ENCODE results near the gene TUBG2.

Gene TUBG2

GRCh38 chr17:42676424-42677011 lies 17.4 kb downstream of the TUBG2 start, which contains the start of gene PLEKHH3:
PLEKHH3 (minus strand) TSS chr17:42676994; CDS start chr17:42676563, 431 bp downstream.
- in situ Hi-C loops (cut with HindIII; ENCODE audit: low sequenced_read_pairs) = no loop called here

DNA sequence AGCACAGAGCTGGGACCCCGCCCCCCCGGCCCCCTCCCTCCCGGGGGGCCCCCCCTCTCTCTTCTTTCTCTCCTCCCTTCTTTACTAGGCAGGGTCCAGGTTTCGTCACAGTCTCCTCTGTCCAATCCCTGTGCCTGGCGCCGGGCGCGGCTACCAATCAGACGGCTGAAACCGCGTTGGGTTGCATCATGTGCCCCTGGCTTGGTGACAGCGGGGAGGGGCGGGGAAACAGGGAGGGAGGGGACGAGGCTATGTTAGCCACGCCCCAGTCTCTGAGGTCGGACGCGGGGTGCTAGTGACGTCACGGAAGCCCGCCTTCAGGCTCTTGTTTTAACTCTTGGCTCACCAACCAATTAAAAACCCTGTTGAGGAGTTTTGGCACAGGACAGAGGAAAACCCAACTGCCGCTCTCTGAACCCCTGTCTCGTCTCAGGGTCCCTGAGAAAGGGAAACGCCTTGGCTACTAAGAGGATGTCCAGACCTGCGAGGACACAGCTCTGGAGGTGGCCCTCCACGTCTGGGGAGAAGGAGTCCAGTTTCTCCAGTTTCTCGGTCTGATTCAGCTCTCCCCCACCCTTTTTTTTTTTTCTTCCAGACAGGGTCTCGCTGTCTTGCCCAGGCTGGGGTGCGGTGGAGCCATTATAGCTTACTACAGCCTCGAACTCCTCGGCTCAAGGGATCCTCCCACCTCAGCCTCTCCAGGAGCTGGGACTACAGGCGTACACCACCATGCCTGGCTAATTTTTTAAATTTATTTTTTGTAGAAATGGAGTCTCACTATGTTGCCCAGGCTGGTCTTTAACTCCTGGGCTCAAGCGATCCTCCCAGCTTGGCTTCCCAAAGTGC lies 18.2 kb downstream of the TUBG2 start:
- in situ Hi-C loops (cut with HindIII; ENCODE audit: low sequenced_read_pairs) = no loop called here

- in situ Hi-C loops (cut with HindIII; ENCODE audit: low sequenced_read_pairs) = no loop called here
Measured at GRCh38 chr17:42677921-42678781, 19.1 kb downstream of the TUBG2 start.

GRCh38 chr17:42678951-42679491 lies 19.9 kb downstream of the TUBG2 start:
- in situ Hi-C loops (cut with HindIII; ENCODE audit: low sequenced_read_pairs) = no loop called here

DNA sequence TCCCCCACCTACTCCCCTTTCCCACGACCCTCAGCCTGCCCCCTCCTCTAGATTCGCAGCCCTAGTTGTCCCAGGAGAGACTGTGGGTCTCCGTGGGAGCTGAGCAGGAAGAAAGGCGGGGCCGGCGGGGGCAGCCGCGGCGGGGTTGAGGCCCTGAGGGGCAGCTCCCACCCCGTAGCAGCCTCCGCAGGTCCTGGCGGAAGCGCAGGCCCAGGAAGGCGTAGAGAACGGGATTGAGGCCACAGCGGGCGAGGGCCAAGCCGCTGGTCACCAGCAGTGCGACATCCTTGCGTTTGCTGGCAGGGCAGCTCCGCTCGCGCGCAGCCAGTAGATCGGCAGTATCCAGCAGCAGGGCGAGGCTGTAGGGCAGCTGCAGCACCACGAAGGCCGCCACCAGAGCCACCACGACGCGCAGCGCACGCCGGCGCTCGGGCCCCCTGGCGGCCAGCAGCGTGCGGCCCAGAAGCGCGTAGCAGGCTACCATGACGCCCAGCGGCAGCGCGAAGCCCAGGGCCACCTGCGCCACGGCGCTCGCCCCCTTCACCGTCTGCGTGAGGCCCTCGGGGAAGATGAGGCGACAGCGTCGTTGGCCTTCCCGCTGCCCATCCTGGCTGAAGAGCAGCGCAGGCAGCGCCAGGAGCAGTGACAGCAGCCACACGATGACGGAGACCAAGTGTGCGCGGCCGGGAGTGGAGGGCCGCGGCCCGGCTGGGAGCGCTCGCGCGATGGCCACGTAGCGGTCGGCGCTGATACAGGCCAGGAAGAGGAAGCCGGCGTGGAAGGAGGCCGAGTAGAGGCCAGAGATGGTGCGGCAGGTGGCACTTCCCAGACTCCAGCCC lies 20.6 kb downstream of the TUBG2 start:
- in situ Hi-C loops (cut with HindIII; ENCODE audit: low sequenced_read_pairs) = no loop called here

DNA sequence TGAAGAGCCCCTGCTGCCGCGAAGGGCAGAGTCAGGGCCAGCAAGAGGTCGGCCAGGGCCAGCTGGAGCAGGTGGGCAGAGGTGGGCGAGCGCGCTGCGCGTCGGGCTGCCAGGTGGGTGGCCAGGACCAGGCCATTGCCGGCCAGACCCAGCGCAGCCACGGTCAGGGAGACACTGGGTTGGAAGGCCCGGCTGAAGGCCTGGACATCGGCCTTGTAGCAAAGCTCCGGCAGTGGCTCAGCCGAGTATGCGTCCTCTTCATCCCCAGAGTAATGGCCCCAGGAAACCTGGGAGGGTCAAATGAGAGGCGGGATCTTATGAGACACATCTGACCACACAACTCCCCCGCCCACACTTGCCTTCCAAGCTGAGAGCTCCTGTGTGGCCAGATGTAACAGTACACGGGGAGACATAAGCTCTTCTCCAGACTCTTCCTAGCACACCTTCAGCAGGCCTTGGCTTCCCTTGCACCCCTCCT lies 21.3 kb downstream of the TUBG2 start:
- in situ Hi-C loops (cut with HindIII; ENCODE audit: low sequenced_read_pairs) = no loop called here

DNA sequence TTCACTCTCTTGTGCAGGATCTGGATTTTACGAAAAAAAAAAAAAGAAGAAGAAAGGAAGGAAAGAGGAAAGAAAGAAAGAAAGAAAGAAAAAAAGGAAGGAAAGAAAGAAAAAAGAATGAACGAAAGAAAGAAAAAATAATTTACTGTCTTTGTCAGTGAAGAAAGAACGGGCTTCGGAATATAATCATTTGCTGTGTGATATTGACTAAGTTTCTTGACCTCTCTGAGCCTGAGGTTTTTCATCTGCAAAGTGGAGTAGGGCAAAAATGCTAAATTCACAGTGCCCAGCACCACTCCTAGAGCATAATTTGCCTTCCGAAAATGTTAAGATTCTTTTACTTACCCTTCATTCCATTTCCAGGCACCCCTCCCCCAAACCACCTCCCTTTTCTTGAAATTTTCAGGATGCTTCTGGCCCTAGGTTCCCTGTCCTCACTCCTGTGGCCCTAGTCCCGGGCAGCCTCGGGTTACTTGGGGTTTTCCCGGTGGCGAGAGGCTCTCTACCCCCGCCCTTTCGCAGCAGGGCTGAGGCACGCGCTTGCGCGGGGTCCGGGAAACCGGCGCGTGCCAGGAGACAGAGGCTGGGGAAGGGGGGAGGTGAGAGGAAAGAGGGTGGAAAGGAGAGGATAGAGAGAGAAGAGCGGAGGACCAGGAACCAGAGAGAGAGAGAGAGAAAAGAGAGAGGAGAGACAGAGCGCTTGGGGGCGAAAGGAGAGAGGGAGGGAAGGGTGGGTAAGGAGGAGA lies 23.1 kb downstream of the TUBG2 start, which contains the start of gene CNTNAP1:
Gene CNTNAP1 (plus strand): TSS at position 556 of the 746 bp plus-strand sequence. CDS start 299 bp downstream, outside the sequence.
- in situ Hi-C loops (cut with HindIII; ENCODE audit: low sequenced_read_pairs) = no loop called here

DNA sequence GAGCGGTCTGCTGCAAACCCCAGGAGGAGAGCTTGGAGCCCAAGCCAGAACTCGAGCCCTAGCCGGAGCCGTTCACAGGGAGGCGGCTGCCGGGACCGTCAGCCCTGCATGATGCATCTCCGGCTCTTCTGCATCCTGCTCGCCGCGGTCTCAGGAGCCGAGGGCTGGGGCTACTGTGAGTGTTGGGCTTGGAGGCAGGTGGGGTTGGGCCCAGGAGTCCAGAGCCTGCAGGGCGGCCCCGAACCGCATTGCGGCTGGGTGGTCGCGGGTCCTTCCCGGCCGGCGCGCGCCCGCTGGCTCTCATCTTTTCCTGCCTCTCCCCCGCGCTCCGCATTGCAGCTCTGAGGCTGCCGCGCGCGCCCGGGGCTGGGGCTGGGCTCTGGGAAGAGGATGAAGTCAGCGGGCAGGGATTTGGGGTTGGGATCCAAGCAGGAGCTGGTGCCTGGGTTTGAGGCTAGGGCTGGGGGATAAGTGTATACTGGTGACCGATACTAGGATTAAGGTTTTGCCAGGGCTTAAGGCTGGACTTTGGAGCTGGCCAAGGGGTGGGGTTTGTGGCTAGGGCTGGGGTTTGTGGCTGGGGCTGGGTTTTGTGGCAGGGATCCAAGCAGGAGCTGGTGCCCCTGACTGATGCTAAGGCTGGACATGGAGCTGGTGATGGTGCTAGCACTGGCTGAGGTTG lies 23.8 kb downstream of the TUBG2 start:
- in situ Hi-C loops (cut with HindIII; ENCODE audit: low sequenced_read_pairs) = no loop called here

DNA sequence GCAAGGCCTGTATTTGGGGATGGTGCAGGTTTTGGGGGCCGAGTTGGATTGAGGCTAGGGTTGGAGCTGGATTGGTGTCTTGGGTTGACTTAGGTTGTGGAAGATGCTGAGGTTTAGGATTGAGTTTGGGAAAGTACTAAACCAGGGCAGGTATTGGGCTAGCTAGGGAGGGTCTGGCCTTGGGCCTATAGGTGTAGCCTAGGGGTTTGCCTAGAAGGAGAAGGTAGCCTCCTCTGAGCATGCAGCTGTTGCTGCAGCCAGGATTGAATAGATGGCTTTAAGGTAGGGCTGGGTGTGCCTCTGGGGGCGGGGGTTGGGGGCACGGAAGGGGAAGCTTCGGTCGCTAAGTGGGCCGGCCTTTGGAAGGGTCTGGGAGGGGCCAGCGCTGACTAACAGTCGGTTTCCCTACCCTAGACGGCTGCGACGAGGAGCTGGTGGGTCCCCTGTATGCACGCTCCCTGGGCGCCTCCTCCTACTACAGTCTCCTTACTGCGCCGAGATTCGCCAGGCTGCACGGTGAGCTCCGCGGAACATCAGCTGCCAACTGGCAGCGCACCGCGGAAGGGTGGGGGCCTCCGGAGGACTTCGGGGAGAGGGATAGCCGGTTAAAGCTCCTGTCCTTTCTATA lies 24.4 kb downstream of the TUBG2 start:
- in situ Hi-C loops (cut with HindIII; ENCODE audit: low sequenced_read_pairs) = no loop called here

DNA sequence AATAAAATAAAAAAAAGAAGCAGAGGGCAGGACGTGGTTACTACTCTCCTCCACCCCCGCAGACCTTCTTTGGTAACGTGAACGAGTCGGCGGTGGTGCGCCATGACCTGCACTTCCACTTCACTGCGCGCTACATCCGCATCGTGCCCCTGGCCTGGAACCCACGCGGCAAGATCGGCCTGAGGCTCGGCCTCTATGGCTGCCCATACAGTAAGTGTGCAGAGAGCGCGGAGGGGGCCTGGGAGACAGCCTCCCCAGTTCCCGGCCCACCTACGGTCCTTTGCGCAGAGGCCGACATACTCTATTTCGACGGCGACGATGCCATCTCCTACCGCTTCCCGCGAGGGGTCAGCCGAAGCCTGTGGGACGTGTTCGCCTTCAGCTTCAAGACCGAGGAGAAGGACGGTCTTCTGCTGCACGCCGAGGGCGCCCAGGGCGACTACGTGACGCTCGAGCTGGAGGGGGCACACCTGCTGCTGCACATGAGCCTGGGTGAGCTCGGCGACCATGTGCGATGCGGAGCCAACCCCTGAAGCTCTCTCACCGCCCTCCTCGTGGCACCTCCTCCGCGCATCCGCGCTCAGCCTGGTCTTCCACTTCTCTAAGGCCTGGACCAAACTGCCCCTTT lies 26.0 kb downstream of the TUBG2 start:
- in situ Hi-C loops (cut with HindIII; ENCODE audit: low sequenced_read_pairs) = no loop called here

DNA sequence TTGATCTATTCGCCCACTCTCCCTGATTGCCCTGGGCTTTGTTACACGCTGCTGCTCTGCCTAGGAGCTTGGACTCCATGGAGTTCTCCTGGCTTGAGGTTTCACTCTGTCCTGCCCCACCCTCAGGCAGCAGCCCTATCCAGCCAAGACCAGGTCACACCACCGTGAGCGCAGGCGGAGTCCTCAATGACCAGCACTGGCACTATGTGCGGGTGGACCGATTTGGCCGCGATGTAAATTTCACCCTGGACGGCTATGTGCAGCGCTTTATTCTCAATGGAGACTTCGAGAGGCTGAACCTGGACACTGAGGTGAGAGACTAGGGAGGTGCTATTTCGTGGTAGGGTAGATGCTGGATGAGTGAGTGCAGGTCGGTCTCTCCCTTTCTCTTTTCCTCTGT lies 26.7 kb downstream of the TUBG2 start:
- in situ Hi-C loops (cut with HindIII; ENCODE audit: low sequenced_read_pairs) = no loop called here

- in situ Hi-C loops (cut with HindIII; ENCODE audit: low sequenced_read_pairs) = no loop called here
Measured at GRCh38 chr17:42686520-42687128, 27.5 kb downstream of the TUBG2 start.

DNA sequence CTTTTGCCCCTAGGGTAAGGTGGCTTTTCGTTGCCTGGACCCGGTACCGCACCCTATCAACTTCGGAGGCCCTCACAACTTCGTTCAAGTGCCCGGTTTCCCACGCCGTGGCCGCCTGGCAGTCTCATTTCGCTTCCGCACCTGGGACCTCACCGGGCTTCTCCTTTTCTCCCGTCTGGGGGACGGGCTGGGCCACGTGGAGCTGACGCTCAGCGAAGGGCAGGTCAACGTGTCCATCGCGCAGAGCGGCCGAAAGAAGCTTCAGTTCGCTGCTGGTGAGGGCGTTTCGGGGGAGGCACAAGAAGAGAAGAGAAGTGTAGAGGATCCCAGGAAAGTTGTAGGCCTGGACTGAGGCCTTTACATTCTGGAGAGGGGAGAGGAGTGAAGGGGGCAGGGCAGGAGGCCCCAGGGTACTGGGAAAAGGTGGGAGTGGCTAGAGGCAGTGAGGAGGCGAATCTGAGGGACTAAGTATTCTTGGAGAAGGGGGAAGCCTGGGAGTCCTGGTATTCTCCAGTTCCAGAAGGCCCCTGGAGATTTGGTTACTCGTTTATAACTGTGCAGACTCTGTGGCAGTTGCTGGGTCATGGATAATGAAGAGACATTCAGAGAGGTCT lies 28.7 kb downstream of the TUBG2 start:
- in situ Hi-C loops (cut with HindIII; ENCODE audit: low sequenced_read_pairs) = no loop called here

DNA sequence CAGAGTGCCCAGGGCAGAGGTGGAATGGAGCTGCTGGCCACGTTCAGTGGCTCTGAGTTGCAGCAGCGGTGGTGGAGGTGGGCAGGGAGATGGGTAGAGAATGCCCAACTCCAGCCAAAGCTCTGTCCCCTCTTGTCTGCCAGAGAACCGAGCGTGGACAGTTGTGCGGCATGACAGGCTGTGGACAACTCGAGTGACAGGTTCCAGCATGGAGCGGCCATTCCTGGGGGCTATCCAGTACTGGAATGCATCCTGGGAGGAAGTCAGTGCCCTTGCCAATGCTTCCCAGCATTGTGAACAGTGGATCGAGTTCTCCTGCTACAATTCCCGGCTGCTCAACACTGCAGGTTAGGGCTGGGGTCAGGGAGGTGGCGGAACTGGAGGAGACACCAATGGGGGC lies 31.5 kb downstream of the TUBG2 start:
- in situ Hi-C loops (cut with HindIII; ENCODE audit: low sequenced_read_pairs) = no loop called here

- in situ Hi-C loops (cut with HindIII; ENCODE audit: low sequenced_read_pairs) = no loop called here
Measured at GRCh38 chr17:42691021-42691545, 32.0 kb downstream of the TUBG2 start.

GRCh38 chr17:42692489-42692888 lies 33.4 kb downstream of the TUBG2 start:
- in situ Hi-C loops (cut with HindIII; ENCODE audit: low sequenced_read_pairs) = no loop called here

DNA sequence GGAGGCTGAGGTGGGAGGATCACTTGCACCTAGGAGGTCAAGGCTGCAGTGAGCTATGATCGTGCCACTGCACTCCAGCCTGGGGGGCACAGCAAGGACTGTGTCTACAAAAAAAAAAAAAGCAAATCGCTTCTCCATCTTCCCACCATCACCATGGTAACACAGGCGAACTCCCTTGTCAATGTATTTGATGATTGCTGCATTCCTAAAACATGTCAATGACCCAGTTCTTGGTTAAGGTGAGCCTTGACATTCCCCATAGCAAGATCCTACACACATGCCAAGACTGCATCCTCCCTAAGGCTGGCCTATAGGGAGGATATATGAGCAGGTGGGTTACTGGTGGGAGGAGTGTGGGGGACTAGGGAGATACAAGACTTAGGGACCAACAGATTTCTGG lies 35.4 kb downstream of the TUBG2 start:
- in situ Hi-C loops (cut with HindIII; ENCODE audit: low sequenced_read_pairs) = no loop called here
